SK-N-SH treated with all-trans-retinoic acid at 6 μM for 48 hours (cell line): ENCODE data around the gene SELENOI.

Source experiments
- ARNTL ChIP-seq: fragments of 450-650 bp; formaldehyde crosslinking; IDR thresholded peaks from 2 replicates; pipeline ENCODE4 v1.5.0; 2020; ENCODE audit warnings: low read depth, mild to moderate bottlenecking, moderate library complexity, borderline replicate concordance
- TOX ChIP-seq: fragments of 250-450 bp; sonication (Bioruptor Pico); IDR thresholded peaks from 2 replicates; pipeline ENCODE4 v1.8.0; 2021; ENCODE audit warnings: mild to moderate bottlenecking, moderate library complexity, borderline replicate concordance
- ZFP30 ChIP-seq: fragments of 450-650 bp; formaldehyde crosslinking; IDR thresholded peaks from 2 replicates; pipeline ENCODE4 v1.5.0; 2022; ENCODE audit warnings: mild to moderate bottlenecking, moderate library complexity
- TF ChIP-seq, protein P1 (sequence below): fragments of 250-450 bp; sonication (Bioruptor Pico); IDR thresholded peaks from 2 replicates; pipeline ENCODE4 v1.5.1; 2020; ENCODE audit warnings: low read depth, mild to moderate bottlenecking, moderate library complexity
- TF ChIP-seq, protein P2 (sequence below): fragments of 250-450 bp; sonication (Bioruptor Pico); IDR thresholded peaks from 2 replicates; pipeline ENCODE4 v1.8.0; 2020; ENCODE audit warnings: mild to moderate bottlenecking, moderate library complexity, borderline replicate concordance

DNA sequence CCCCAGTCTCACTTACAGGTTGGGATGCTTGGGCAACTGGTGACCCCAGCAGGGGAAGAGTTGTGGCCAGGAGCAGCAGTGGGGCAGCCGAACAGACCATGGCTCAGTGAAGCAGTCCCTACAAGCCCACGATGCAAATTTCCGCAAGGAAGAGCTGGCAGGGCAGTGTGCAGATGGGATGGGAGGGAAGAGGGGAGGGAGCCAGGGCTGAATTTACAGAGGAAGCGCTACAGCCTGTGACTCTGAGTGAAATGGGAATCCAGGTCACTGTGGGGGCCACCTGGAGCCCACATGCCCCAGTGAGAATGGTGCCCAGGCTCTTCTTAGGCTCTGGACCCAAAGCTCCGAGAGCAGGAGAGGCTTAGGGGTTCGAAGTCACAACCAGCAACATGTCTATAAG is 27.0 kb upstream of the SELENOI start:
- TF ChIP-seq TOX (no peak), ARNTL (CRISPR knock-in tag) (no peak), ZFP30 (no peak)
- TF ChIP-seq, protein P1, sequence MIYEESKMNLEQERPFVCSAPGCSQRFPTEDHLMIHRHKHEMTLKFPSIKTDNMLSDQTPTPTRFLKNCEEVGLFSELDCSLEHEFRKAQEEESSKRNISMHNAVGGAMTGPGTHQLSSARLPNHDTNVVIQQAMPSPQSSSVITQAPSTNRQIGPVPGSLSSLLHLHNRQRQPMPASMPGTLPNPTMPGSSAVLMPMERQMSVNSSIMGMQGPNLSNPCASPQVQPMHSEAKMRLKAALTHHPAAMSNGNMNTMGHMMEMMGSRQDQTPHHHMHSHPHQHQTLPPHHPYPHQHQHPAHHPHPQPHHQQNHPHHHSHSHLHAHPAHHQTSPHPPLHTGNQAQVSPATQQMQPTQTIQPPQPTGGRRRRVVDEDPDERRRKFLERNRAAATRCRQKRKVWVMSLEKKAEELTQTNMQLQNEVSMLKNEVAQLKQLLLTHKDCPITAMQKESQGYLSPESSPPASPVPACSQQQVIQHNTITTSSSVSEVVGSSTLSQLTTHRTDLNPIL (CRISPR knock-in tag) = no peak
- TF ChIP-seq, protein P2, sequence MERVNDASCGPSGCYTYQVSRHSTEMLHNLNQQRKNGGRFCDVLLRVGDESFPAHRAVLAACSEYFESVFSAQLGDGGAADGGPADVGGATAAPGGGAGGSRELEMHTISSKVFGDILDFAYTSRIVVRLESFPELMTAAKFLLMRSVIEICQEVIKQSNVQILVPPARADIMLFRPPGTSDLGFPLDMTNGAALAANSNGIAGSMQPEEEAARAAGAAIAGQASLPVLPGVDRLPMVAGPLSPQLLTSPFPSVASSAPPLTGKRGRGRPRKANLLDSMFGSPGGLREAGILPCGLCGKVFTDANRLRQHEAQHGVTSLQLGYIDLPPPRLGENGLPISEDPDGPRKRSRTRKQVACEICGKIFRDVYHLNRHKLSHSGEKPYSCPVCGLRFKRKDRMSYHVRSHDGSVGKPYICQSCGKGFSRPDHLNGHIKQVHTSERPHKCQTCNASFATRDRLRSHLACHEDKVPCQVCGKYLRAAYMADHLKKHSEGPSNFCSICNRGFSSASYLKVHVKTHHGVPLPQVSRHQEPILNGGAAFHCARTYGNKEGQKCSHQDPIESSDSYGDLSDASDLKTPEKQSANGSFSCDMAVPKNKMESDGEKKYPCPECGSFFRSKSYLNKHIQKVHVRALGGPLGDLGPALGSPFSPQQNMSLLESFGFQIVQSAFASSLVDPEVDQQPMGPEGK (CRISPR knock-in tag) = no peak
